ENCODE results near the gene SEPTIN8. TPM values are rescaled to one million over a fixed set of nuclear protein-coding genes. Genes with fewer than 3 reads are reported as not detected.

The SEPTIN8 gene
- total RNA-seq, 1 donor from 2014 or later, result 97.5 TPM

- Histone ChIP-seq H3K4me3 (ENCODE audit: insufficient read depth, low read depth, low read length) (no peak overlapping the region), H3K9me3 (ENCODE audit: insufficient read depth, low read depth, low read length) (no peaks in the 10 kb centered on the region), H2AFZ (ENCODE audit: low read depth, low read length) (no peak overlapping the region), H3K36me3 (ENCODE audit: insufficient read depth, low read length) (peaks cover 21% of the 10 kb centered on the region), H3K79me2 (ENCODE audit: insufficient read depth, low read length) (peaks cover 12% of the 10 kb centered on the region), H3K4me1 (ENCODE audit: insufficient read depth, low read length) (no peaks in the 10 kb centered on the region), H3K4me2 (ENCODE audit: low read length) (no peak overlapping the region), H3K27me3 (ENCODE audit: insufficient read depth, low read length) (no peaks in the 10 kb centered on the region), H3K27ac (ENCODE audit: low read depth, low read length) (no peak overlapping the region), H4K20me1 (ENCODE audit: insufficient read depth, low read length) (peaks cover 14% of the 10 kb centered on the region), H3K9ac (ENCODE audit: low read length) (no peak overlapping the region)
- FAIRE-seq (no peak), DNase-seq (ENCODE audit: low read depth) (no peak)
- Mint-ChIP-seq H3K27me3 (ENCODE audit: low read depth, unreplicated experiment) (no peaks in the 10 kb centered on the region), H3K36me3 (ENCODE audit: low read depth, unreplicated experiment) (peaks cover 43% of the 10 kb centered on the region), H3K4me3 (ENCODE audit: unreplicated experiment) (no peak overlapping the region), H3K4me1 (ENCODE audit: low read depth, unreplicated experiment) (no peaks in the 10 kb centered on the region), H3K9me3 (ENCODE audit: unreplicated experiment) (no peaks in the 10 kb centered on the region), H3K27ac (ENCODE audit: unreplicated experiment) (no peak overlapping the region)
- no peak for TF ChIP-seq EZH2 (IDR thresholded peaks at IDR 0.05; ENCODE audit: insufficient read depth, low read length)
- TF ChIP-seq CTCF (IDR thresholded peaks at IDR 0.05; ENCODE audit: insufficient read depth, low read depth, low read length), result no peak
These were observed 15.5 kb downstream of the SEPTIN8 start for GRCh38 chr5:132761321-132762240.

- no peak for TF ChIP-seq EZH2 (IDR thresholded peaks at IDR 0.05; ENCODE audit: insufficient read depth, low read length)
- TF ChIP-seq CTCF (IDR thresholded peaks at IDR 0.05; ENCODE audit: insufficient read depth, low read depth, low read length), result no peak
- H3K4me2 ChIP-seq (ENCODE audit: low read length), result no peak overlapping the region
- H3K4me3 ChIP-seq (ENCODE audit: insufficient read depth, low read depth, low read length), result no peak overlapping the region
- H3K36me3 ChIP-seq (ENCODE audit: insufficient read depth, low read length), result peaks cover 21% of the 10 kb centered on the region
- Mint-ChIP-seq H3K9me3 (ENCODE audit: unreplicated experiment) (no peaks in the 10 kb centered on the region), H3K27ac (ENCODE audit: unreplicated experiment) (no peak overlapping the region), H3K27me3 (ENCODE audit: low read depth, unreplicated experiment) (no peaks in the 10 kb centered on the region), H3K36me3 (ENCODE audit: low read depth, unreplicated experiment) (peaks cover 45% of the 10 kb centered on the region), H3K4me3 (ENCODE audit: unreplicated experiment) (no peak overlapping the region), H3K4me1 (ENCODE audit: low read depth, unreplicated experiment) (no peaks in the 10 kb centered on the region)
- H3K27ac ChIP-seq (ENCODE audit: low read depth, low read length), result no peak overlapping the region
- H2AFZ ChIP-seq (ENCODE audit: low read depth, low read length), result no peak overlapping the region
- FAIRE-seq (no peak), DNase-seq (ENCODE audit: low read depth) (no peak)
- H3K9ac ChIP-seq (ENCODE audit: low read length), result no peak overlapping the region
- peaks cover 6% of the 10 kb centered on the region for H4K20me1 ChIP-seq (ENCODE audit: insufficient read depth, low read length)
- H3K9me3 ChIP-seq (ENCODE audit: insufficient read depth, low read depth, low read length), result no peaks in the 10 kb centered on the region
- H3K4me1 ChIP-seq (ENCODE audit: insufficient read depth, low read length), result no peaks in the 10 kb centered on the region
- H3K79me2 ChIP-seq (ENCODE audit: insufficient read depth, low read length), result peaks cover 4% of the 10 kb centered on the region
- no peaks in the 10 kb centered on the region for H3K27me3 ChIP-seq (ENCODE audit: insufficient read depth, low read length)
These were observed 16.3 kb downstream of the SEPTIN8 start for GRCh38 chr5:132760601-132761317.
